ENCODE measurements around the gene IZUMO2. TPM values are rescaled to one million over a fixed set of nuclear protein-coding genes. Genes with fewer than 3 reads are reported as not detected.
"Not testable (repeated sequence)": the region's sequence is repeated elsewhere in the genome, so short reads cannot be mapped to it uniquely, and the experiment has no call there.

The IZUMO2 gene
- total RNA-seq, 1 donor from 2014 or later: not detected

GRCh38 chr19:50135856-50136602, 27.1 kb downstream of the IZUMO2 start:
- not testable (repeated sequence) for DNase-seq

- DNase-seq: not testable (repeated sequence)
Observed at GRCh38 chr19:50134777-50135719, 28.0 kb downstream of the IZUMO2 start.

- not testable (repeated sequence) for DNase-seq
Observed at GRCh38 chr19:50133518-50134492, 29.3 kb downstream of the IZUMO2 start.

- DNase-seq: not testable (repeated sequence)
Observed at GRCh38 chr19:50104012-50104411, 59.1 kb downstream of the IZUMO2 start.

GRCh38 chr19:50103405-50103804, 59.7 kb downstream of the IZUMO2 start:
- DNase-seq: not testable (repeated sequence)

Other genes starting within 250 kb of the IZUMO2 start
- 2.0 TPM for gene ATF5, start 234.1 kb downstream of the IZUMO2 start, total RNA-seq
- 19.0 TPM for gene NUP62, start 233.8 kb downstream of the IZUMO2 start, total RNA-seq
- 0.79 TPM for gene SIGLEC11, start 202.1 kb downstream of the IZUMO2 start, total RNA-seq
- gene VRK3, start 137.9 kb downstream of the IZUMO2 start, total RNA-seq: 15.2 TPM
- 5.1 TPM for gene ZNF473, start 137.3 kb downstream of the IZUMO2 start, total RNA-seq
- 38.4 TPM for gene MYH14, start 40.3 kb upstream of the IZUMO2 start, total RNA-seq
- gene KCNC3, start 166.1 kb upstream of the IZUMO2 start, total RNA-seq: 0.59 TPM
- 0.59 TPM for gene NAPSA, start 202.4 kb upstream of the IZUMO2 start, total RNA-seq
- 26.0 TPM for gene NR1H2, start 213.2 kb upstream of the IZUMO2 start, total RNA-seq
- 16.0 TPM for gene POLD1, start 221.1 kb upstream of the IZUMO2 start, total RNA-seq